ENCODE data around the gene ZNF548.

The ZNF548 gene

DNA sequence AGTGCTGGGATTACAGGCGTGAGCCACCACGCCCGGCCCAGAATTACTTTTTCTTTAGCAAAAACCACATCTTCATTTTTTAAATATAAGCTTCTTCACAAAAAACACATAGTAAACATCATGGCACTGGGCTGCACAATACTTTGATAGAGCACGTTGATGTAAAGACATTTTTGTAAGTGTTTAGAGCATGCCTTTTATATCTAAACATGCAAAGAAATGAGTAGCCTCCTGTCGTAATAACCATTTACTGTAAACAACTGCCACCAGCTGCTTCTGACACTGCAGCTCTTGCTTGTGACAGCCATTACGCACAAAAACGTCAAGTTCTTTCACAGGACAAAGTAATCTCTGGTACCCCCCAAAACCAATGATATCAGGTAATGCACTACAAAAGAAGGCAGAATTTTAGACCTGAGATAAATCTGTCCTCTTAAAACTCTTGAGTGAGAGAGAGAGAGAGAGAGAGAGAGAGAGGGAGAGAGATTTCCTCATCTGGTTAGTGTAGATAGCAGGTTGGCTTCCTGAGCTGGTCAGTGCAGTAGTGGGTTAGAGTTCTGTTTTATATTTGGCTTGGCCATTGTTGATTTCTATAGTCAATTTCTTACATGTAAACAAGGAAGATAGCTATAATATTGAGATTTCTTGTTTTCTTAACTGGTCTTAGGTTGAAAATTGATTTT is 6.7 kb upstream of the ZNF548 start:
- H3K36me3 ChIP-seq = no peaks in the 10 kb centered on the region
- no peaks in the 10 kb centered on the region for H3K4me1 ChIP-seq
- H3K27me3 ChIP-seq = no peaks in the 10 kb centered on the region
- H3K9me3 ChIP-seq = 0 out of 2 replicates have a peak, but pooled peaks cover 2% of the 10 kb centered on the region
- DNase-seq = no peak
- TF ChIP-seq, protein P1, sequence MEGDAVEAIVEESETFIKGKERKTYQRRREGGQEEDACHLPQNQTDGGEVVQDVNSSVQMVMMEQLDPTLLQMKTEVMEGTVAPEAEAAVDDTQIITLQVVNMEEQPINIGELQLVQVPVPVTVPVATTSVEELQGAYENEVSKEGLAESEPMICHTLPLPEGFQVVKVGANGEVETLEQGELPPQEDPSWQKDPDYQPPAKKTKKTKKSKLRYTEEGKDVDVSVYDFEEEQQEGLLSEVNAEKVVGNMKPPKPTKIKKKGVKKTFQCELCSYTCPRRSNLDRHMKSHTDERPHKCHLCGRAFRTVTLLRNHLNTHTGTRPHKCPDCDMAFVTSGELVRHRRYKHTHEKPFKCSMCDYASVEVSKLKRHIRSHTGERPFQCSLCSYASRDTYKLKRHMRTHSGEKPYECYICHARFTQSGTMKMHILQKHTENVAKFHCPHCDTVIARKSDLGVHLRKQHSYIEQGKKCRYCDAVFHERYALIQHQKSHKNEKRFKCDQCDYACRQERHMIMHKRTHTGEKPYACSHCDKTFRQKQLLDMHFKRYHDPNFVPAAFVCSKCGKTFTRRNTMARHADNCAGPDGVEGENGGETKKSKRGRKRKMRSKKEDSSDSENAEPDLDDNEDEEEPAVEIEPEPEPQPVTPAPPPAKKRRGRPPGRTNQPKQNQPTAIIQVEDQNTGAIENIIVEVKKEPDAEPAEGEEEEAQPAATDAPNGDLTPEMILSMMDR (IDR thresholded peaks at IDR 0.05; ENCODE audit: low read depth, low read length) = no peak
- no peak overlapping the region for H3K4me3 ChIP-seq (ENCODE audit: low read depth, low read length)

DNA sequence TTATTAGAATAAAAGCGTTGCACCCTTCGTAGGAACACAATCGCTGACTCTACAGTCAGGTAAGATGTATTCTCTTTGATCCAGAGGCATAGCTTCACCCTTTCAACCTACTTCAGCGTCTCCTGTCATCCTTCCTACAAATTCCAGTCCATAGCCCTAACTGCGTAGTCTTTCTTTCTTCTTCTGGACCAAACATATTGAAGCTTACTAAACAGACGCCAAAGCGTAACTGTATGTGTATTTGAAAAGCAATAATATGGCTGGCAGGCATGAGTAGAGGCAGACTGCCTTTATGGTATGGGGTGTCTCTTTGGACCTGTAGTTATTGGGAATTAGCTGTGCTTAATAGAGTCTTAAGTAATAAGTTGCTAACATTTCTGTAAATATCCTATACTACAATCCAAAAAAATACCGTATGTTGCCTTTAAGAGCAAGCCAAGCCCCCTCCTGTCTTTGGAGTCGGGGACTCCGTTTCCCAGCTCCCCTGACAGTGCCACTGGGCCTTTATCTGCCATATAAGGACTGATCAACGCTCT is 392 bp upstream of the ZNF548 start:
- H3K27me3 ChIP-seq = no peaks in the 10 kb centered on the region
- peaks cover 3% of the 10 kb centered on the region for H3K36me3 ChIP-seq
- TF ChIP-seq, protein P1 (IDR thresholded peaks at IDR 0.05; ENCODE audit: low read depth, low read length) = no peak
- peak overlapping the region; percentile 44 for H3K4me3 ChIP-seq (ENCODE audit: low read depth, low read length)
- no peak for DNase-seq
- no peaks in the 10 kb centered on the region for H3K9me3 ChIP-seq
- H3K4me1 ChIP-seq = no peaks in the 10 kb centered on the region

DNA sequence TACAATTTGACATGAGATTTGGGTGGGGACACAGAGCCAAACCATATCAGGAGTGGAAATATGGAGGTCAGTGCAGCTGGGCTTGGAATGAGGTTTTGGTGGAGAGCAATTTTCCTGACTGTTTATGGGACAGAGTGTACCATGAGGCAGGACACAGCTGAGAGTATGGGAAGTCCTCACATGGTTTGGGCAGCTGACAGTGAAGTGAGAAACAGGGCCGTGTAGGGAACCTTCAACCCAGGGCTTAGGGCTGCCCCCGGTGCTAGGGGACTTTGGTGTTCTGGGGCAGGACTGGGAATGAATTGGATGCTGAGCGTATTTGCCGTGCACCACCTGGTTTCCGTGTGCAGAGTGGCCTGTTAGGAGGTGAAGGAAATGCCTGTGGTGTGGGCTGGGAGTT is 6.1 kb downstream of the ZNF548 start:
- Histone ChIP-seq H3K36me3 (peaks cover 31% of the 10 kb centered on the region), H3K4me1 (no peaks in the 10 kb centered on the region), H3K27me3 (no peaks in the 10 kb centered on the region), H3K4me3 (ENCODE audit: low read depth, low read length) (no peak overlapping the region), H3K9me3 (no peaks in the 10 kb centered on the region; the same call in 1 of the 2 replicates)
- DNase-seq = no peak
- TF ChIP-seq, protein P1 (IDR thresholded peaks at IDR 0.05; ENCODE audit: low read depth, low read length) = no peak

DNA sequence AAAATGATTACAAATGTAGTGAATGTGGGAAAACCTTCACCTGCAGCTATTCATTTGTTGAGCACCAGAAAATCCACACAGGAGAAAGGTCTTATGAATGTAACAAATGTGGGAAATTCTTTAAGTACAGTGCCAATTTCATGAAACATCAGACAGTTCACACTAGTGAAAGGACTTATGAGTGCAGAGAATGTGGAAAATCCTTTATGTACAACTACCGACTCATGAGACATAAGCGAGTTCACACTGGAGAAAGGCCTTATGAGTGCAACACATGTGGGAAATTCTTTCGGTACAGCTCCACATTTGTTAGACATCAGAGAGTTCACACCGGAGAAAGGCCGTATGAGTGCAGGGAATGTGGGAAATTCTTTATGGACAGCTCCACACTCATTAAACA is 9.2 kb downstream of the ZNF548 start:
- H3K27me3 ChIP-seq = no peaks in the 10 kb centered on the region
- peaks cover 31% of the 10 kb centered on the region for H3K36me3 ChIP-seq
- DNase-seq = no peak
- no peaks in the 10 kb centered on the region for H3K4me1 ChIP-seq
- H3K4me3 ChIP-seq (ENCODE audit: low read depth, low read length) = no peak overlapping the region
- H3K9me3 ChIP-seq = no peaks in the 10 kb centered on the region; the same call in 1 of the 2 replicates
- TF ChIP-seq, protein P1 (IDR thresholded peaks at IDR 0.05; ENCODE audit: low read depth, low read length) = no peak

DNA sequence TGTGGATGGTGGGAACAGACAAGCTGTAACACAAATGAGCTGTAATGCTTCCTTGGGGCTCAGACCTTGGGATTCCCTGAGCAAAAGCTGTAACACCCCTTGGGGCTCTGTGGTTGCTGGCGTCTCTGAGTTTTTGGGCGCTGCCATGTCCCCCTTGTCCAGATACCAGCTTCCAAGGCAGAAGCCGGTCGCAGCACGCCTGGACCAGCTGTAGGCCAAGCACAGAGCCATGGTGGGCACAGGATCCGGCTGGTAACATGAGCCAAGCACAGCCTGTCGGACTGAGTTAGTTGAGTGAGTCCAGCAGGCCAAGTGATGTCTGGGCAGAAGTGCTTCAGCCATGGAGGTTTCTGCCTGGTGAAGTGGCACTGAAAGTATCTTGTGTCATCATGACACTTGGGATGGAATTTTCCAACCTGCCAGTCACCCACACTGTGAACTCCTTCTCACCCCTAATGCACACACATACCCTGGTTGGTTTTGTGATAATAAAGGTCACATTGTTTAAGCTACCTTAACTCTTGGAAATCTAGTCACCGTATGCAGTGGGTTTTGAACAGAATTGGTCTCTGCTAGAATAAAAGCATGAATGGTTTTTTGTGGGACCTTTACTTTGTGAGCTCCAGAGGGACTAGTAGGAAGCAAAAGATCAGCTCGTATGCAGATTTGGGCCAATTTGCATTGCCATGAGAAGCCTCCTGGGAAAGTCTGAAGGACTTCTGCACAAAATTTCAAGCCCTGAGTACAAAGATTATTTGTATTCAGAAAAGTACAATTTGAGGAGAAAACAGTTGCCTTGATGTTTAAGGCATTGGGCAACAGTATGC is 14.3 kb downstream of the ZNF548 start:
- Histone ChIP-seq H3K4me1 (no peaks in the 10 kb centered on the region), H3K9me3 (no peaks in the 10 kb centered on the region), H3K27me3 (no peaks in the 10 kb centered on the region), H3K4me3 (ENCODE audit: low read depth, low read length) (no peak overlapping the region), H3K36me3 (peaks cover 7% of the 10 kb centered on the region)
- DNase-seq = no peak
- TF ChIP-seq, protein P1 (IDR thresholded peaks at IDR 0.05; ENCODE audit: low read depth, low read length) = no peak

All from BE2C (cell line).